Right lobe of liver (tissue), 6 donors: ENCODE measurements around the gene DCAF8L2. TPM values are rescaled to one million over a fixed set of nuclear protein-coding genes. Genes with fewer than 3 reads are reported as not detected.
"Not testable (repeated sequence)": the region's sequence is repeated elsewhere in the genome, so short reads cannot be mapped to it uniquely, and the experiment has no call there.

Experiments
- ATAC-seq, 4 donors: fragments of 200-7000 bp; cut with Tn5 transposase; one replicate each; pipeline ENCODE4 v1.9.1; 2020; ENCODE audit warnings: mild to moderate bottlenecking in 4 of 4, moderate library complexity in 4 of 4
- DNase-seq, 3 donors: peaks; one replicate each; pipeline ENCODE4 v3.0.0-alpha.2; 2020
- H3K27ac ChIP-seq, 3 donors: fragments of 200-600 bp; one replicate each; pipeline ENCODE4 v1.8.0; 2022
- H3K27me3 ChIP-seq, 2 donors: fragments of 200-600 bp; one replicate each; pipeline ENCODE4 v1.8.0; 2022
- H3K36me3 ChIP-seq, 4 donors: fragments of 200-600 bp; sonication (generic) in 1 of 4; one replicate each; pipeline versions ENCODE4 v1.5.1 to v1.8.0; 2017 to 2022; ENCODE audit warnings: control low read depth in 1 of 4
- H3K4me1 ChIP-seq, 4 donors: fragments of 200-600 bp; sonication (generic) in 1 of 4; one replicate each; pipeline versions ENCODE4 v1.5.1 to v1.8.0; 2017 to 2022; ENCODE audit warnings: control low read depth in 1 of 4
- H3K4me3 ChIP-seq, 3 donors: fragments of 200-600 bp; one replicate each; pipeline ENCODE4 v1.8.0; 2022
- H3K9me3 ChIP-seq, 4 donors: fragments of 200-600 bp; sonication (generic) in 1 of 4; one replicate each; pipeline versions ENCODE4 v1.5.1 to v1.8.0; 2017 to 2022; ENCODE audit warnings: control low read depth in 1 of 4
- POLR2A ChIP-seq: fragments of 450-650 bp; IDR thresholded peaks from one replicate; pipeline ENCODE4 v1.6.1; 2017; ENCODE audit warnings: antibody characterized with exemption, mild to moderate bottlenecking
- WGBS: methylation state at CpG from one replicate; pipeline ENCODE4 v1.1.6; 2018; ENCODE audit warnings: low coverage, low lambda C conversion rate; ENCODE audit not compliant: insufficient coverage; ENCODE audit errors: missing lambda C conversion rate; 5-methylcytosine and 5-hydroxymethylcytosine counted together
- intact Hi-C, 2 donors: fragments of 100-400 bp; cut with DNase I; formaldehyde crosslinking; loops; one replicate each; pipeline versions ENCODE4 v1.11.2 to v1.14.1; 2022
- total RNA-seq, 6 experiments: library from RNA; depleted of rRNA in 2 of 6; stranded (reverse); fragments of >200 nt in 2 of 6; fragmentation: NEBNext Ultra II Directional in 3 of 6; extraction: Animal tissue kit (Norgen Biotek cat#: 25700) in 3 of 6; gene quantifications; one replicate each; pipeline versions ENCODE4 v1.1.0 to v1.2.4, GENCODE V29; 2016 to 2023
- TF ChIP-seq, protein P1 (sequence below), 4 donors: fragments of 200-600 bp in 3 of 4; fragments of 450-650 bp in 1 of 4; IDR thresholded peaks; one replicate each; pipeline versions ENCODE4 v1.5.1 to v1.8.0; 2016 to 2022; ENCODE audit warnings: antibody characterized with exemption in 4 of 4, mild to moderate bottlenecking in 2 of 4
- donor health status: DM: no; HTN: yes; CAD: no.
- donor health status: DM: no; HTN: no; CAD: no.
- donor health status: DM: no; HTN: no; CAD: no.
- donor health status: DM: no; HTN: yes; CAD: no.
- donor health status: DM: no; HTN: yes; CAD: no.

DCAF8L2 gene
- total RNA-seq, 6 experiments from 2014 or later: not detected

DNA sequence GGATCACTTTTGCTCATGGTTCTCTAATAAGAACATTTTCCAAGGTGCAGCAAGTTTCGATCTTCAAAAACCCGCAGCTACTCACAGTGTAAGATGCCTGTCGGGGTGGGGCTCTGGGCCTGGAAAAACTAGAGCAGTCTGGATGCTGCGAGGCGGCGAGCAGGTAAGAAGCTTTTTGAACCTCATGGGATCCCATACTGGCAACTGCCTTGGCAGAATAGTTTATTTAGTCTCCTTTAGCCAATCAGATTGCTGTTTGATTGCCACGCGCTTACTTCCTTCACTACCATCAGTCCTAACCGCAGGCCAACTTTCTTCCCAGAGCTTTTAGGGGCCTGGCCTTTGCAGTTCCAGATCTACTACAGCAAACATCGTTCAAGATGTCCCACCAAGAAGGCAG lies 156.4 kb downstream of the DCAF8L2 start:
- Histone ChIP-seq H3K4me3 (no peak overlapping the region), H3K36me3 (no peaks in the 10 kb centered on the region), H3K27me3 (no peaks in the 10 kb centered on the region), H3K27ac (no peak overlapping the region), H3K4me1 (no peaks in the 10 kb centered on the region), H3K9me3 (no peaks in the 10 kb centered on the region)
- TF ChIP-seq POLR2A: no peak
- TF ChIP-seq, protein P1, sequence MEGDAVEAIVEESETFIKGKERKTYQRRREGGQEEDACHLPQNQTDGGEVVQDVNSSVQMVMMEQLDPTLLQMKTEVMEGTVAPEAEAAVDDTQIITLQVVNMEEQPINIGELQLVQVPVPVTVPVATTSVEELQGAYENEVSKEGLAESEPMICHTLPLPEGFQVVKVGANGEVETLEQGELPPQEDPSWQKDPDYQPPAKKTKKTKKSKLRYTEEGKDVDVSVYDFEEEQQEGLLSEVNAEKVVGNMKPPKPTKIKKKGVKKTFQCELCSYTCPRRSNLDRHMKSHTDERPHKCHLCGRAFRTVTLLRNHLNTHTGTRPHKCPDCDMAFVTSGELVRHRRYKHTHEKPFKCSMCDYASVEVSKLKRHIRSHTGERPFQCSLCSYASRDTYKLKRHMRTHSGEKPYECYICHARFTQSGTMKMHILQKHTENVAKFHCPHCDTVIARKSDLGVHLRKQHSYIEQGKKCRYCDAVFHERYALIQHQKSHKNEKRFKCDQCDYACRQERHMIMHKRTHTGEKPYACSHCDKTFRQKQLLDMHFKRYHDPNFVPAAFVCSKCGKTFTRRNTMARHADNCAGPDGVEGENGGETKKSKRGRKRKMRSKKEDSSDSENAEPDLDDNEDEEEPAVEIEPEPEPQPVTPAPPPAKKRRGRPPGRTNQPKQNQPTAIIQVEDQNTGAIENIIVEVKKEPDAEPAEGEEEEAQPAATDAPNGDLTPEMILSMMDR (IDR thresholded peaks at IDR 0.05): no peak
- no peak for ATAC-seq
- no peak for DNase-seq
- intact Hi-C loops: no loop called here
- WGBS: 58% methylated on average over 5 of the region's 10 CpGs

DNA sequence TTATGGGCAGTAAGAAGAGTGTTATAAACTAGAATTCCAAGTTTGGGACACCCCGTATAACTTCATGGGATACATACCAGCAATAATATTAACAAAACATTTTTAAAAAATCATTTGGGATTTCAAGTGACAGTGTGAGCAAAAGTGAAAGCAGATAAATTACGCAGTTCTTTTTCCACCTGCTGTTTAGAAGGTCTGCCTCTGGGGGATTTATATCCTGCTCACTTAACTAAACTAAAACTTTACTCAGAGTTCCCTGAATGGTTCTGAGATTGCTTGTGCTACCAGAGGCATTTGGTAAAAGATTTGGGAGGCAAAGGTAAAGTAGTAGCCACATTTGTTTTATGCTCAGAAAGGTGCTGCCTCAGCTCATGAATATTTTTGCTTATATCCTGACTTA lies 160.2 kb downstream of the DCAF8L2 start:
- H3K27me3 ChIP-seq, intact Hi-C loops, H3K27ac ChIP-seq, DNase-seq, H3K4me1 ChIP-seq, H3K9me3 ChIP-seq, H3K4me3 ChIP-seq, H3K36me3 ChIP-seq, ATAC-seq: not testable (repeated sequence)
- 50% methylated on average over 2 of the region's 2 CpGs for WGBS

DNA sequence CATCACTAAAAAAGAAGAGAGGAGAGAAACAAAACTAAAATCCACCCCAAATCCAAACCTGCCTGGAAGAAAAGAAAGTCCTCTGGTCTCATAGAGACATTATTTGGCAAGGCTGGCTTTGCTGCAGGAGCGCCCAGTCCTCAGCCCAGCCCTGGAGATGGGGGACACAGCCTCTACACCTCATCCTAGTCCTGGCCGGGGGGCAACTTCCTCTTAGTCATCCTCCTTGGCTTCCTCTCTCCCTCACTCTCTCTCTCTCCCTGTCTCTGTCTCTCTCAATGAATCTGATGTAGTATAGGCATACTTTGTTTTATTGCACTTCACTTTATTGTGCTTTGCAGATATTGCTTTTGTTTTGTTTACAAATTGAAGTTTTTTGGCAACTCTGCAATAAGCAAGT lies 161.8 kb downstream of the DCAF8L2 start:
- ATAC-seq: no peak
- Histone ChIP-seq H3K4me1 (no peaks in the 10 kb centered on the region), H3K27ac (no peak overlapping the region), H3K9me3 (no peaks in the 10 kb centered on the region), H3K27me3 (no peaks in the 10 kb centered on the region), H3K36me3 (no peaks in the 10 kb centered on the region), H3K4me3 (no peak overlapping the region)
- no peak for DNase-seq
- TF ChIP-seq POLR2A: no peak
- TF ChIP-seq, protein P1 (IDR thresholded peaks at IDR 0.05): no peak
- intact Hi-C loops: no loop called here
- 30% methylated on average over 2 of the region's 2 CpGs for WGBS

DNA sequence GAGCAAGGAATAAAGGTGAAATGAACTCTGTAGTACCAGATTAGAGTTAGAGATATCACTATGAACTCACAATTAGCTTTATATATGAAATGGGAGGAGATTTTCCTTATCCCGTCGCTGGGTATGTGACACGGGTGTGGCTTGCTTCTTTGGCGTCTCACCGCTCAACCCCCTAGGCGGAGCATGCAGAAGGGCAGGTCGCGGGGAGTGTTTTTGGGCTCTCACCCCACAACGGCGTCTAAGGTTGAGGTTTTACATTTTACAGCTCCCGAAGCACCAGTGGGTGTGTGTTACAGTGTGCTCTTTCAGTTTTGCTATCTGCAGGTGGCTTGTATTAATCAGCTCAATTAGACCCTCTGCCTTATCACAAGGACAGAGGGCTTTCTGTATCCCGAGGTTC lies 175.6 kb downstream of the DCAF8L2 start:
- TF ChIP-seq, protein P1 (IDR thresholded peaks at IDR 0.05): no peak
- TF ChIP-seq POLR2A: no peak
- Histone ChIP-seq H3K4me1 (no peaks in the 10 kb centered on the region), H3K9me3 (no peaks in the 10 kb centered on the region), H3K36me3 (no peaks in the 10 kb centered on the region), H3K27me3 (no peaks in the 10 kb centered on the region), H3K27ac (no peak overlapping the region), H3K4me3 (no peak overlapping the region)
- DNase-seq (no peak), ATAC-seq (no peak)
- 54% methylated on average over 12 of the region's 12 CpGs for WGBS
- intact Hi-C loops: no loop called here

DNA sequence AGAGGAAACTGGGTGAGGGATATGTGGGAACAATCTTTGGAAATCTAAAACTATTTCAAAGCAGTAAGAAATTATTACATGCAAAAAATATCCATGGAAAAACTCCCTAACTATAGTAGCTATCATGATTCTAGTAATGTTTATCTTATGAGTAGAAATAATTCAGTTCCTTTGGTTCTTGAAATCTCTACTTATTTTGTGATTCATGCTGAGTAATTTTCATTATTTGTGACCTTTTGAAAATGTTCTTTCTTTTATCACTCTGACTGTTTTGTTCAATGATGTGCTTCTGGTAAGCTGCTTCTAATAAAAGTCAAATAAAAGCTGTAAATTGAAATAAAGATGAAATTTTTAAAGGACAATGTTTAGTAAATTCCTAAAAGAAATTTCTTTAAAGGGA lies 177.2 kb downstream of the DCAF8L2 start:
- TF ChIP-seq POLR2A: no peak
- TF ChIP-seq, protein P1 (IDR thresholded peaks at IDR 0.05): no peak
- Histone ChIP-seq H3K9me3 (no peaks in the 10 kb centered on the region), H3K27ac (no peak overlapping the region), H3K27me3 (no peaks in the 10 kb centered on the region), H3K4me1 (no peaks in the 10 kb centered on the region), H3K36me3 (no peaks in the 10 kb centered on the region), H3K4me3 (no peak overlapping the region)
- no peak for ATAC-seq
- intact Hi-C loops: no loop called here
- DNase-seq: no peak
